Naive B cell (primary cell): ENCODE data around the gene ARAF. TPM values are rescaled to one million over a fixed set of nuclear protein-coding genes. Genes with fewer than 3 reads are reported as not detected.

ENCODE experiments used
- ATAC-seq, 2 donors: fragments of 150-1000 bp; cut with Tn5 transposase; 2 replicates each; pipeline ENCODE4 v1.10.0; 2021; ENCODE audit warnings: low read depth in 2 of 2, mild to moderate bottlenecking in 2 of 2, moderate library complexity in 2 of 2
- DNase-seq: peaks from one replicate; pipeline ENCODE4 v3.0.0; 2022
- H3K27ac Mint-ChIP-seq, 6 donors: one replicate each; pipeline ENCODE4 v1.8.0; 2020 to 2022; ENCODE audit warnings: mild to moderate bottlenecking in 6 of 6, mixed read lengths in 6 of 6, moderate library complexity in 5 of 6, inconsistent platforms in 2 of 6
- H3K27me3 Mint-ChIP-seq, 3 donors: one replicate each; pipeline ENCODE4 v1.8.0; 2021 to 2022; ENCODE audit warnings: mixed read lengths in 3 of 3, mild to moderate bottlenecking in 1 of 3
- H3K36me3 Mint-ChIP-seq, 2 donors: one replicate each; pipeline ENCODE4 v1.8.0; 2020 to 2022; ENCODE audit warnings: mixed read lengths in 2 of 2, inconsistent platforms in 1 of 2, mild to moderate bottlenecking in 1 of 2
- H3K4me1 Mint-ChIP-seq, 3 donors: one replicate each; pipeline ENCODE4 v1.8.0; 2020 to 2022; ENCODE audit warnings: mixed read lengths in 3 of 3, inconsistent platforms in 1 of 3, mild to moderate bottlenecking in 1 of 3, moderate library complexity in 1 of 3
- H3K4me3 Mint-ChIP-seq, 8 donors: one replicate each; pipeline ENCODE4 v1.8.0; 2020 to 2022; ENCODE audit warnings: mild to moderate bottlenecking in 8 of 8, mixed read lengths in 8 of 8, moderate library complexity in 8 of 8, inconsistent platforms in 2 of 8
- H3K9me3 Mint-ChIP-seq, 7 donors: one replicate each; pipeline ENCODE4 v1.8.0; 2020 to 2022; ENCODE audit warnings: mixed read lengths in 7 of 7, mild to moderate bottlenecking in 5 of 7, inconsistent platforms in 2 of 7, moderate library complexity in 1 of 7
- polyA plus RNA-seq, 6 donors: library from polyadenylated mRNA; unstranded; fragments of 300-500 nt; fragmentation: Illumina TruSeq; gene quantifications; one replicate each; pipeline ENCODE4 v1.2.3, GENCODE V29; 2021; ENCODE audit warnings: low read depth in 6 of 6

The ARAF gene
- polyA plus RNA-seq, 6 donors from 2014 or later, result 43.4 to 90.8 (median 58.6) TPM

DNA sequence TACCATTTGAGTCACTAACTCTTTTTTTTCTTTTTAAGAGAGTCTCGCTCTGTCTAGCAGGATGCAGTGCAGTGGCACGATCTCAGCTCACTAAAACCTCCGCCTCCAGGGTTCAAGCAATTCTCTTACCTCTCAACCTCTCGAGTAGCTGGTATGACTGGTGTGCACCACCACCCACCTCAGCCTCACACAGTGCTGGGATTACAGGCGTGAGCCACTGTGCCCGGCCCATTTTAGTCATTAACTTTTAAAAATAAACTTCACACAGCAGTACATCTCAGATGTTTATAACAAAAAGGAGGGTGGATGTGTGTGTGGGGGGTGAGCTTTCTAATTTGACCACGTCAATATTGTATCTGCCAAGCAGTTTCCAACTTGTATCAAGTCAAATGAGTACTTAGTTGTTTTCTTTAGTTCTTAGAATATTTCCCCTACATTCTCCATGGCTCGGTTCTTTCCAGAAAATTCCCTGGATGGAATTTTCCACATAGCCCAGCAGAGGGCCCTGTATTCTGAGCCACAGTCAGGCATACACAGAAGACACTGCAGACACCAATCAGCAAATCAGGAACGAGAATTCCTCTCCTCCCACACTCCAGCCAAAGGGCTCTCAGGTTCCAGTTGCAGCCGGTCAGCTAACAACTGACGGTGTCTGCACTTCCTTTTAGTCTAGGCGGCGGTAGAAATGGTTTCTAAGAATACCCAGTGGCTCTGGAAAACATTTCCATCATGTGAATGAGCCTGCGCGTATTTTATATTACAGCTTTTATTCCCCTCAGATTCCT is 20.1 kb upstream of the ARAF start:
- Mint-ChIP-seq H3K4me3 (peak overlapping the region in 1 of 8 donors; percentile 5), H3K36me3 (no peaks in the 10 kb centered on the region), H3K27me3 (no peaks in the 10 kb centered on the region), H3K9me3 (no peaks in the 10 kb centered on the region), H3K4me1 (no peaks in the 10 kb centered on the region), H3K27ac (no peak overlapping the region)
- ATAC-seq (no peak), DNase-seq (no peak)

DNA sequence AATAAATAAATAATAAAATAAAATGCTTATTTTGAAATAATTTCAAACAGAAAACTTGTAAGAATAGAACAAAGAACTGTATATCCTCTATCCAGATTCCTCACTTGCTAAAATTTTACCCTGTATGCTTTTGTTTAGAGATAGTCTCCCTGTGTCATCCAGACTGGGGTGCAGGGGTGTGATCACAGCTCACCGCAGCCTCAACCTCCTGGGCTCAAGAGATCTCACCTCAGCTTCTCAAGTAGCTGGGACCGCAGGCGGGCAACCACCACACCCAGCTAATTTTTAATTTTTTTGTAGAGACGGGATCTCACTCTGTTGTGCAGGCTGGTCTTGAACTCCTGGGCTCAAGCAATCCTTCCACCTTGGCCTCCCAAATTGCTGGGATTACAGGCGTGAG is 17.5 kb upstream of the ARAF start:
- no peak overlapping the region for H3K4me3 Mint-ChIP-seq
- ATAC-seq (no peak), DNase-seq (no peak)
- no peaks in the 10 kb centered on the region for H3K9me3 Mint-ChIP-seq
- H3K36me3 Mint-ChIP-seq, result no peaks in the 10 kb centered on the region
- no peaks in the 10 kb centered on the region for H3K27me3 Mint-ChIP-seq
- H3K4me1 Mint-ChIP-seq, result peaks cover 0 to 4% (median 0%) of the 10 kb centered on the region in 3 donors
- H3K27ac Mint-ChIP-seq, result no peak overlapping the region

DNA sequence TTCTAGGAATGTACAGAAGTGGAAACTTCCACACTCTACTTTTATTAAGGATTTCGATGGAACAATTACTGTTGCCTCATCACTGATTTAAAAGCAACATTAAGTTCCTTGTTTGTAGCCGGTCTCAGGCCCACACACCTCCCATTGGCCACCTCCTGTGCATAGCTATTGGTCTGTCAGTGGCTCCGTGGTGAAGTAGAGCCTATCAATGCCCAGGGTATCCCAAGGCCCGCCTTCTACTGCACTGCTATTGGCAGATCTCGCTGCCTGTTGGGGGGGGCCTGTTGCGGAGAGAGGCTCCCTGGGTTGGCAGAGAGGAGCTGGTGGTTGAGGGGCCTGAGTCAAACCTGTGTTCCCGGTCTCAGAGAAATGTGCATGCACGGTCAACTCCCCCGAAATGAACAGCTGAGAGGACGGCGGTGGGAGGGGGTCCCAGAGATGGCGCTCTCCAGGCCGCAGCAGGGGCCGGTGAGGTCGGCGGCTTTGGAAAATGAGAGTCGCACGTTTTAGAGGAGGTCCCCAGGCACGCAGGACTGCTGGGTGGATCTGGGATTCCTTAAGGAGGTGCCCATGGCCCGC is 4.9 kb upstream of the ARAF start:
- no peaks in the 10 kb centered on the region for H3K27me3 Mint-ChIP-seq
- H3K4me3 Mint-ChIP-seq, result peak overlapping the region; percentile 88 to 98 (median 96)
- ATAC-seq (peak; percentile 81 to 85), DNase-seq (peak; percentile 83)
- peaks cover 0 to 2% (median 0%) of the 10 kb centered on the region in 7 donors for H3K9me3 Mint-ChIP-seq
- peak overlapping the region; percentile 82 to 97 (median 91) for H3K27ac Mint-ChIP-seq
- H3K36me3 Mint-ChIP-seq, result no peaks in the 10 kb centered on the region
- H3K4me1 Mint-ChIP-seq, result peaks cover 13 to 23% (median 21%) of the 10 kb centered on the region in 3 donors

DNA sequence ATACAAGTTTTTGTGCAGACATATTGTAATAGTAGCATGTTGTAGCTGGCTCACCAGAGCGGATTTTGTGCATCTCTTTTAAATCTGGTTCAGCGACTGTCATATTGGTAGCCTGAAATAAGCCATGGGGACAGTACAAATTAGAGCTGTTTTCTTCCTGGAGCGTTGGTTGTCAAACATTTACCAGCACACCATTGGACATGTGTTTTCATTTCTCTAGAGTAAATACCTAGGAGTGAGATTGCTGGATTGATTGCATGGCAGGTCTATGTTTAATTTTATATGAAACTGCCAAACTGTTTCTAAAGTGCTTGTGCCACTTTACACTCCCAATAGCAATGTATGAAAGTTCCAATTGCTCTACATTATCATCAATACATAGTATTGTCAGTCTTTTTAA is 2.6 kb upstream of the ARAF start:
- no peaks in the 10 kb centered on the region for H3K36me3 Mint-ChIP-seq
- DNase-seq, result no peak
- peaks cover 0 to 1% (median 0%) of the 10 kb centered on the region in 7 donors for H3K9me3 Mint-ChIP-seq
- H3K4me3 Mint-ChIP-seq, result peak overlapping the region in 2 of 8 donors; percentile 5 to 57
- ATAC-seq, result no peak
- H3K4me1 Mint-ChIP-seq, result peaks cover 26 to 39% (median 27%) of the 10 kb centered on the region in 3 donors
- H3K27me3 Mint-ChIP-seq, result no peaks in the 10 kb centered on the region
- no peak overlapping the region for H3K27ac Mint-ChIP-seq

DNA sequence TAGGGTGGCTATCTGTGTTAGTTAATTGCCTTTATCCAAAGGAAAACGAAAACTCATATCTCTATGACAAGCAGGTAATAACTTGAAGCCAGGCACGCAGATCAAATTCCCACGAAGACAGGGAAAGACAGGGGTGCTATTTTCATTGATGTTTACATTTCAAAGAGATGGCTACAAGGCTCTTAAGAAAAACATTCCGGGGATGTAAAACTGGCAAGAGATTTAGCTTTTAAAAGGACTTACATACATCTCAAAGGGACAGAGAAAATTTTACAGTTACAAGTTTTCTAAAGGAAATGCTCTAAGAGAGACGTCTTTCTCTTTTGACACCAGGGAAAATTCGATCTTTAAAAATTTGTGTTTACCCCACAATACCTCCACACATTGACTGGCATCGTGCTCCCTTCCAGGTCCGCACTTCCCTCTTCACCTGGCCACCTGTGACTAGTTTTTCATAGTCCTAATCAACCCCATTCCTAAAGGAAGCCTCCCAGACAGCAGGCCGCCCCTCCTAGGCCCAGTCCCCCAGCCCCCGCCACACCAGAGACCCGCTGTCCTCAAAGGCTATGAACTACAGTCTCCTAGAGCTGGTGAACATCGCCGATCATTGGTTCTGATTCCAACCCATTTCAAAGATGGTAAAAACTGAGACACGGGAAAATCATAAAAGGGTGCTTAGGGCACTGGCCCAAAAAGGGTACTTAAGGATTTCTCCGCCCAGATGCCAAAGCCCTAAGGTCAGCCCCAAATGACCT is 649 bp upstream of the ARAF start:
- Mint-ChIP-seq H3K27me3 (no peaks in the 10 kb centered on the region), H3K9me3 (no peaks in the 10 kb centered on the region), H3K27ac (peak overlapping the region; percentile 96 to 99 (median 98)), H3K36me3 (peaks cover 3 to 8% of the 10 kb centered on the region in 2 donors), H3K4me3 (peak overlapping the region; percentile 85 to 98 (median 94)), H3K4me1 (peaks cover 26 to 40% (median 35%) of the 10 kb centered on the region in 3 donors)
- no peak for DNase-seq
- no peak for ATAC-seq

DNA sequence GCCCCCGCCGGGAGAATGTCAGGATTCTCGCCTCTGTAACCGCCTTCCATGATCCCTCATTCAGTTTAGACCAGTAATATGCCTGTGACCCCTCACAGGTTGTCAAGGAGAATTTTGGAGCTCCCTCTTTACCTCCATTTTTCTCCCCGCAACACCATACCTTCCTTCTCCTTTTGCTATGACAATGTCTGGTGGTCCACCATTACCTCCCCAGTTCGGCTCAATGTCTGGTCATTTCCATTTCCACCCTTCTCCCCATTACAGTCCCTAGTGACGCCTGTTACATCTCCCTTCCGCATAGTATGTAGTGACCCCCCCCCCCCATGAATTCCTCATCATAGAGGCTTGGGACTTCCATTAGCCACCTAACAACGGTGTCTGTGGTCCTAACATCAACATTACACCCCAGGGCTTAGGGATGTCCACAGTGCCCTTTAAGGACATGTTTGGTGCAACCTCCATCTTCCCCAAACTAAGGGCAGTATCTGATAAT is 700 bp downstream of the ARAF start:
- peaks cover 3 to 12% of the 10 kb centered on the region in 2 donors for H3K36me3 Mint-ChIP-seq
- no peak for ATAC-seq
- no peaks in the 10 kb centered on the region for H3K9me3 Mint-ChIP-seq
- DNase-seq, result no peak
- no peaks in the 10 kb centered on the region for H3K27me3 Mint-ChIP-seq
- peak overlapping the region; percentile 91 to 99 (median 97) for H3K27ac Mint-ChIP-seq
- peaks cover 22 to 34% (median 31%) of the 10 kb centered on the region in 3 donors for H3K4me1 Mint-ChIP-seq
- H3K4me3 Mint-ChIP-seq, result peak overlapping the region; percentile 85 to 98 (median 94)

DNA sequence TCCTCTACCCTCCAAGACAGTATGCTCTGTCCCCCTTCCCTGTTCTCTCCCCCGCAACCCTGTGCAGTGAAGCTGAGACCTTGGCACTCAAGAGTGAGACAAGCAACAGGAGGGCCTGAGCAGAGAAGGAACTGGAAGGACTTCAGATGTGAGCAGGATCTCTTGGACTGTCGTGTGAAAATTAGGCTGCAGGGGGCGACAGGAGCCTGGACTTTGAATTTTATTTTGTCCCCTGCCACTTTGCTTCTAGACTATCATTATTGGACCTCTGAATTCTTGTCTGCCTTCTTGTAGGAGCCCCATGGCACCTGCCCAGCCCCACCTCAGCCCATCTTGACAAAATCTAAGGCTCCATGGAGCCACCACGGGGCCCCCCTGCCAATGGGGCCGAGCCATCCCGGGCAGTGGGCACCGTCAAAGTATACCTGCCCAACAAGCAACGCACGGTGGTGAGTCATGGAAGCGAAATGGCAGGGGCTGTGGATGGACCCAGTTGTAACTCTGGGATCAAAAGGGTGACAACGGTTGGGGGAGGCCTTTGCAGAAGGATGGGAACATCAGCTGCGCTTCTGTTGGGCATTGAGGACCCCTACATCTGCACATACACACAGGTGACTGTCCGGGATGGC is 1.7 kb downstream of the ARAF start:
- ATAC-seq, result no peak
- no peak for DNase-seq
- Mint-ChIP-seq H3K4me3 (peak overlapping the region; percentile 60 to 94 (median 82)), H3K36me3 (peaks cover 3 to 16% of the 10 kb centered on the region in 2 donors), H3K4me1 (peaks cover 25 to 39% (median 36%) of the 10 kb centered on the region in 3 donors), H3K27ac (peak overlapping the region in 2 of 6 donors; percentile 24 to 60), H3K27me3 (no peaks in the 10 kb centered on the region), H3K9me3 (no peaks in the 10 kb centered on the region)

DNA sequence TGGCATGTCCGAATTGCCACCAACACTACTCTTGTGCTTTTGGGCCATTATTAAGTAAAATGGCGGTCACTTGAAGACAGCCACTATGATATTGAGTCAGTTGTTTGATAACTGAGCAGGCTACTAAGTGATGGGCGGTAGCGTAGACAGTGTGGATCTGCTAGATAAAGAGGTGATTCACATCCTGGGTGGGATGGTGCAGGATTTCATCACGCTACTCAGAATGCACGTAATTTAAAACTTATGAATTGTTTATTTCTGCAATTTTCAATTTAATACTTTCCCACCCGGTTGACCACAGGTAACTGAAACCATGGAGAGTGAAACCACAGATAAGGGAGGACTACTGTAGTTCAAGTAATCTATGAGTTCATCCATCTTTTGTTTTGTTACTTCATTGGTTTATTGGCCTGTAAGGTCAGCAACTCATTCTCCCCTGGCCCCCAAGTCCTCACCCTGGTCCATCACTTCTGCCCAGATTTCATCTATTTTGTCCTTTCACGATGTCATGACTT is 2.9 kb downstream of the ARAF start:
- Mint-ChIP-seq H3K36me3 (peaks cover 3 to 16% of the 10 kb centered on the region in 2 donors), H3K27me3 (no peaks in the 10 kb centered on the region), H3K27ac (no peak overlapping the region), H3K4me1 (peaks cover 26 to 39% (median 36%) of the 10 kb centered on the region in 3 donors), H3K4me3 (peak overlapping the region in 3 of 8 donors; percentile 37 to 91 (median 48)), H3K9me3 (no peaks in the 10 kb centered on the region)
- no peak for ATAC-seq
- DNase-seq, result no peak

DNA sequence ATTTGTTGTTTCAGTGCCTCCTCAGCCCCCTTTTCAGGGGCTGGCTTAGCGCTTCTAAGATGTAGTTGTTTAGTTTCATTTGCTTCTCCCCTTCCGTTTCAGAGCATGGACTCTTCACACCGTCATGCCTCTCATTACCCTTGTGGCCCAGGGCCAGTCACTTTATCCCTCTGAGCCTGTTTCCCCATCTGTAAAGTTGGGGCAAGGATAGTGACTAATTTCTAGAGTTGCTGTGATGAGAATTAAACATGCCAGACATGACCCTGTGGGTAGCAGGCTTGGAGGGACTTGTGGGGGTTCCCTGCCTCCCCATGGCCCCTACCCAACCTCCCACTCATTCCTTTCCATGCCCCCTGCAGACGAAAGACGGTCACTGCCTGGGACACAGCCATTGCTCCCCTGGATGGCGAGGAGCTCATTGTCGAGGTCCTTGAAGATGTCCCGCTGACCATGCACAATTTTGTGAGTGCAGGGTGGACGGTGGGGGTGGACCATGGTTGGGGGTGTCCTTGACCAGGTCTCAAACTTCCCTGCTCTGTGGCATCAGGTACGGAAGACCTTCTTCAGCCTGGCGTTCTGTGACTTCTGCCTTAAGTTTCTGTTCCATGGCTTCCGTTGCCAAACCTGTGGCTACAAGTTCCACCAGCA is 3.6 kb downstream of the ARAF start:
- Mint-ChIP-seq H3K4me1 (peaks cover 32 to 41% (median 36%) of the 10 kb centered on the region in 3 donors), H3K27ac (no peak overlapping the region), H3K9me3 (no peaks in the 10 kb centered on the region), H3K27me3 (no peaks in the 10 kb centered on the region), H3K36me3 (peaks cover 7 to 22% of the 10 kb centered on the region in 2 donors), H3K4me3 (peak overlapping the region in 4 of 8 donors; percentile 48 to 91 (median 71))
- ATAC-seq, result no peak
- DNase-seq, result no peak

DNA sequence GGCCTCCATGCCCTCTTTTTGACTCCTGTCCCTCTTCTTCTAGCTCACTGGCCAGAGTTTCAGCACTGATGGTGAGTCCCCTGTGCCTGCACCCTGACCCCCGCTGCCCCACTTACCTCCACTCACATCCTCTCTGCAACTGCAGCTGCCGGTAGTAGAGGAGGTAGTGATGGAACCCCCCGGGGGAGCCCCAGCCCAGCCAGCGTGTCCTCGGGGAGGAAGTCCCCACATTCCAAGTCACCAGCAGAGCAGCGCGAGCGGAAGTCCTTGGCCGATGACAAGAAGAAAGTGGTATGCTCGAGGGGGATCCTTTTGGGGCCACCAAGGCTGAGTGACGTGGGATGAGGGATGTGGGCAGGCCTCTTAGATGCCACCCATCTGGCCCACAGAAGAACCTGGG is 5.8 kb downstream of the ARAF start:
- H3K4me1 Mint-ChIP-seq, result peaks cover 22 to 28% (median 25%) of the 10 kb centered on the region in 3 donors
- H3K27ac Mint-ChIP-seq, result peak overlapping the region in 4 of 6 donors; percentile 57 to 86 (median 81)
- H3K9me3 Mint-ChIP-seq, result peaks cover 0 to 2% (median 0%) of the 10 kb centered on the region in 7 donors
- peaks cover 26 to 45% of the 10 kb centered on the region in 2 donors for H3K36me3 Mint-ChIP-seq
- ATAC-seq (peak; percentile 70 to 83), DNase-seq (peak; percentile 39)
- H3K27me3 Mint-ChIP-seq, result peaks cover 0 to 3% (median 2%) of the 10 kb centered on the region in 3 donors
- H3K4me3 Mint-ChIP-seq, result peak overlapping the region in 4 of 8 donors; percentile 28 to 85 (median 43)

DNA sequence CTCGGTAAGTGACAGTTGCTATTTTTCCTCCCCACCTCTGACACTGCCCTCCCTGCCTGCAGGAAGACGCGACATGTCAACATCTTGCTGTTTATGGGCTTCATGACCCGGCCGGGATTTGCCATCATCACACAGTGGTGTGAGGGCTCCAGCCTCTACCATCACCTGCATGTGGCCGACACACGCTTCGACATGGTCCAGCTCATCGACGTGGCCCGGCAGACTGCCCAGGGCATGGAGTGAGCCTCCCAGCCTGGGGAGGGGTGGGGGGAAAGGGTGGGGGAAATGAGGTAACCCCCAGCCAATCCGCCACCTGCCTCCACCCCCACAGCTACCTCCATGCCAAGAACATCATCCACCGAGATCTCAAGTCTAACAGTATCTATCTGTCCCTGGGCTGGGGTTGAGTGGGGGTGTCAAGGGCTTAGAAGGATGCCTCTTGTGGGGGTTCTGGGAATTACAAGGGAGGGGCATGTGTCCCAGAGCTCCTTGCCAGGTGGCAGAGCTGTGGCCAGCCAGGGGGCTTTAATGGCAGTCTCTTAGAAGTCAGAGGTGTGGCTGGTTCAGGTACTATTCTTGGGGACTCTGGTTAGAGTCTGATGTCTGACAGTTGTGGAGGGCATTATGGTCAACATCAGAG is 7.8 kb downstream of the ARAF start:
- peak; percentile 25 for DNase-seq
- Mint-ChIP-seq H3K4me1 (peaks cover 24 to 38% (median 25%) of the 10 kb centered on the region in 3 donors), H3K36me3 (peaks cover 26 to 60% of the 10 kb centered on the region in 2 donors), H3K4me3 (no peak overlapping the region), H3K9me3 (peaks cover 0 to 6% (median 3%) of the 10 kb centered on the region in 7 donors), H3K27ac (peak overlapping the region in 2 of 6 donors; percentile 26 to 54), H3K27me3 (peaks cover 0 to 22% (median 21%) of the 10 kb centered on the region in 3 donors)
- peak; percentile 29 to 57 for ATAC-seq

DNA sequence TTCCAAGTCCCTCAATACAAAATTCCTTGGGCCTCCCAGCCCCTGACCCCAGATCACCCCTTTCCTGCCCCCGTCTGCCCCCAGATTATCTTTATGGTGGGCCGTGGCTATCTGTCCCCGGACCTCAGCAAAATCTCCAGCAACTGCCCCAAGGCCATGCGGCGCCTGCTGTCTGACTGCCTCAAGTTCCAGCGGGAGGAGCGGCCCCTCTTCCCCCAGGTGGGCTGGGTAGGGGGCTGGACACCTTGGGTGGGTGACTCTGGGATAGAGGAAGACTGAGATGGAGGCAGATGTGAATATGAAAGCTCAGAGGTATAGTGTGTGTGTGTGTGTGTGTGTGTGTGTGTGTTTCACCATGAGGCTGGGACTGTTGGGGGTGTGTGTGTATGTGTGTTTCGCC is 9.8 kb downstream of the ARAF start:
- H3K9me3 Mint-ChIP-seq, result peaks cover 0 to 6% (median 3%) of the 10 kb centered on the region in 7 donors
- H3K27ac Mint-ChIP-seq, result peak overlapping the region in 1 of 6 donors; percentile 12
- H3K4me1 Mint-ChIP-seq, result peaks cover 20 to 38% (median 24%) of the 10 kb centered on the region in 3 donors
- H3K36me3 Mint-ChIP-seq, result peaks cover 22 to 52% of the 10 kb centered on the region in 2 donors
- DNase-seq (no peak), ATAC-seq (no peak)
- H3K4me3 Mint-ChIP-seq, result no peak overlapping the region
- peaks cover 0 to 24% (median 22%) of the 10 kb centered on the region in 3 donors for H3K27me3 Mint-ChIP-seq
